HG03045 (cell line): ENCODE measurements around the gene GPR55.

Source experiments
- ATAC-seq: cut with Tn5 transposase; IDR thresholded peaks from one replicate; pipeline ENCODE4 v1.9.1; 2021; ENCODE audit warnings: mild to moderate bottlenecking, moderate library complexity; ENCODE audit not compliant: unreplicated experiment

Gene GPR55

DNA sequence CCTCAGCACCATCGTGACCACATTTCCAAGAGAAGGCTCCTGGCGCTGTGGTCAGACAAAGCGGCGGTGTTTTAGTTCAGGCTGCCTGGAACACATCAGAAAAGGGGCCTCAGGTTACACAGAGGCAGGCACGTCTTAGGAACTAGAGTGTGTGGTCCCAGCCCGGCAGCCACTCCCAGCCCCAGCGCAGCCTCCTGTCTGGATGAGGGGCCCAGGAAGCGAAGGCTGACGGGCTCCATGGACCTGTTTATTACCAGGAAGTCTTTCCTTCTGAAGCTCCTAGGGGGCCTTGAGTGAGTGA is 10.0 kb upstream of the GPR55 start:
- no peak for ATAC-seq

- no peak for ATAC-seq
These were observed 9.4 kb upstream of the GPR55 start for GRCh38 chr2:230934231-230935129.

DNA sequence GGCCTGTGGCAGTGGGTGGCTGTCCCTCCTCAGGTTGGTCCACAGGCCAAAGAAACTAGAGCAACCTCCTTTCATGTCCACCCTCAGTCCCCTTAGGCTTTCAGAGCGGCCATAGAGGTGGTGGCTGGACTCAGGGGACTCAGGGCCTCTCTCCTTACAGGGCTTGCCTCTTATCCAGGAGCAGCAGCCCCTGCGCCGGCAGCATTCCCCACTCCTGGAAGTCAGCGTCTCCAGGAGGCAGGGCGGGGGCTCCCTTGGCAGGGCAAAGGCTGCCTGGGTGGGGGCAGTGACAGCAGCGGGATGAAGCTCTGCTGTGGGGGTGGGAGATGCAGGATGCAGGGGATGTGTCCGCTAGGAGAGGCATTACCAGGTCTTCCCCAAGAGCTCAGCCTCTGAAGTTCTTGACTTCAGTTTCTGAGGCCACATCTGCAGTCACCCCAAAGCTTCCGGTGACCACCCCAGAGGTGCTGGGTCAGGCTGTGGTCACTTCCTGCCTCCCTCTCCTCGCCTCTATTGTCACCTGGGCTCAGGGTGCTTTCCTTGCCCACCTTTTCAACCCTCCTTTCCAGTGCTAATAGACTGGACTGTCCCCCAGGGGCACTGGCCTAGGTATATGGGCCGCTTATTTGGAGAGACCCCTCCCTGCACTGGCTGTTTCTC is 8.6 kb upstream of the GPR55 start:
- no peak for ATAC-seq

DNA sequence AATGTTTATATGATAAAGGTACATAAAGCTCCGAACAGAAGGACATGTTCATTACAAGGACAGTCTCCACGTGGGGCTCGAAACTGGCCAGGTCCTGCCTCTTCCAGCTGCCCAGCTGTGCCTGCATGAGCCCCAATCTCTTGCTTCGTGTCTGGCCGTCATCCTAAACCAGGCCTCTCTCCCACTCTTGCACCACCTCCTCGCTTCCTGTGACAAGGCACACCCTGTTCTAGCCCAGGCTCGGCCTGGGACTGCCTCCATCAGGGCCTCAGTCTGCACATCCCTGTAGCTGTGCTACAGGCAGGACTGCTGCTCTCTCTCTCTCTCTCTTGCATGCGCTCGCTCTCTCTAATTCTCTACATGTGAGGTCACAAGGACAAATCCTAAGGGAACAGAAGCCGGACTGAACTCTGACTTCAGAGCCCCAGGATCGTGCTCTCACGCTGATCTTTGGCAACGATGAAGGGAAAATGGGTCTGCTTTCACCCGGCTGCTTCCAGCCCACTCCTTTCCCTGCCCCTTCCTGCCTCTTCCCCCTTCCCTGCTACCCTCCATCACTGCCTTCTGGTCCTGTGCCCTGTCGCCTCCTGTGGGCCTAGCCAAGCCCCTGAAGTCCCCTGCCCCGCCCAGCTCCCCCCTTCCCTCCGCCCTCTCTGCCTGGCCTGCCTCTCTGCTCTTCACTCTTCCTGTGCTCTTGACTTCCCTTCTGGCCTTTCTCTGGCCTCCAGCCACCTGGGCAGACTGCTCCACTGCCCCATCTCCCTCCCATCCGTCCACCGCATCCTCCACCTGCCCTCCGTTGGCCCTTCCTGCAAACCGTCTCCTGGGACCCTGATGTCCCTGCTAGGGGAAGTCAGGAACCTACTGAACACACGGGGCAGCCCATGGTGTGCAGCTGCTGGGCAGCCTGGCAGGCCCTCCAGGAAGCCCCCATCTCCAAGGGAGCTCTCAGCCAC is 7.8 kb upstream of the GPR55 start:
- no peak for ATAC-seq

- no peak for ATAC-seq
These were observed 6.7 kb upstream of the GPR55 start for GRCh38 chr2:230931556-230932231.

GRCh38 chr2:230930928-230931555 is 6.0 kb upstream of the GPR55 start:
- no peak for ATAC-seq

- ATAC-seq, result no peak
These were observed 5.2 kb upstream of the GPR55 start for GRCh38 chr2:230930149-230930780.

DNA sequence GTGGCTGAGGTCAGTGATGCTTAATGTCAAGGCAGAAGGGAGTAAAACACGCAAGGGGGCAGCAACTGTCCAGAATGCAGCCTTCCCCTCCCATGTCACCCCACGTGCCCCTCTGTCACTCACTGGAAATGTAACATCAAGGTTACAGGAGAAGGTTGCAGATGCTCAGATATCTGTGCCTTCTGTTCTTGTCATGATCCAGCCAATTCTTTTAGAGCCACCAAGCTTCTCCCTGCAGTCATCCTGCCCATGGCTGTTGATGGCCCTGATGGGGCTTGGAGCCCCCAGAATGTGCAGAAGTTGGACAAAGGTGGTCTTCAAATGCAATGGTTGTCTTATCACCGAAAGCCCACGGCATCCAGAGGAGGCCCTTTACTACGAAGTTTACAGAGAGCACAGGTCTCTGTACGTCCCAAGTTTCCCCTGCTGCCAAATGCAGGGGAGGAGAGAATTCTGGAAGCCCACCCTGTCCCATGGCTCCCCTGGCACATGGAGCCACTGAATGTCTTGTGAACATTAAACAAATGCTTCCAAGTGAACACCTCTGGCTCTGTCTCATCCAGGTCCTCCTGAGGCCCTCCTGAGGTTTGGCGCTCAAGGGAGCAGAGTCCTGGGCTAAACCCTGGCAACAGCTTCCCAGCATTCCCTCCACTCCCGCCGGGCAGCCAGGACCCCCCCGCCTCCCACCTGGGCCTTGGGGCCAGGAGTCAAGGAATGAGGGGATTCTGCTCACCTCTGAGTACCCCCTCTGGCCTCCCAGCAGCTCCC is 4.5 kb upstream of the GPR55 start:
- ATAC-seq, result no peak

GRCh38 chr2:230928701-230929380 is 3.8 kb upstream of the GPR55 start:
- ATAC-seq, result no peak

DNA sequence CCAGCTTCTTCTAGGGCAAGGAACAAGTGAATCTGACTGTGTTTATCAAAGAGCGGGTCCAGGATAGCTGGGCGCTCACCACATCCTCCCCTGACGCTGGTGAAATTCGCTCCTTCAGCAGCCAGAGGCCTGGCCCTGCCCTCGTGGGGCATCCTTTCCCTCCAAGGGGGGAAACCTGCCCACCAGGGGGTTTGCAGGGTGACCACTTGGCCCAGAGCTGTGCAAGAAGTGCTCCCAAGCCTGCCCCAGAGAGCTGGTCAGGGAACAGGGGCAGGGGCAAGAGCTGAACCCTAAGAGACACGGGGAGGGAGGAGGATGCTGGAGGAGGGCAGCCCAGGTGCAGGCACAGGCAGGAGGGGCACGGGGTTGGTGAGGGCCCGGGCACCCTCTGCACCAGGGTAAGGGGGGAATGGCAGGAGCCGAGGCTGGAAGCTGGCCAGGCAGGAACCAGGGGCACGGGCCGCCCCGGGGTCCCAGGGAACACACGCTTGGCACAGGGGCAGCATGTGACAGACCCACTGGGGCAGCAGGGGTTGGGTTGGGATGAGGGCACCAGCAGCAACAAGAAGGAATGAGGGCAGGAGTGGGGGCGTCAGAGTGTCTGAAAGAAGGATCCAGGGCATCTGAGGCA is 2.8 kb upstream of the GPR55 start:
- no peak for ATAC-seq

DNA sequence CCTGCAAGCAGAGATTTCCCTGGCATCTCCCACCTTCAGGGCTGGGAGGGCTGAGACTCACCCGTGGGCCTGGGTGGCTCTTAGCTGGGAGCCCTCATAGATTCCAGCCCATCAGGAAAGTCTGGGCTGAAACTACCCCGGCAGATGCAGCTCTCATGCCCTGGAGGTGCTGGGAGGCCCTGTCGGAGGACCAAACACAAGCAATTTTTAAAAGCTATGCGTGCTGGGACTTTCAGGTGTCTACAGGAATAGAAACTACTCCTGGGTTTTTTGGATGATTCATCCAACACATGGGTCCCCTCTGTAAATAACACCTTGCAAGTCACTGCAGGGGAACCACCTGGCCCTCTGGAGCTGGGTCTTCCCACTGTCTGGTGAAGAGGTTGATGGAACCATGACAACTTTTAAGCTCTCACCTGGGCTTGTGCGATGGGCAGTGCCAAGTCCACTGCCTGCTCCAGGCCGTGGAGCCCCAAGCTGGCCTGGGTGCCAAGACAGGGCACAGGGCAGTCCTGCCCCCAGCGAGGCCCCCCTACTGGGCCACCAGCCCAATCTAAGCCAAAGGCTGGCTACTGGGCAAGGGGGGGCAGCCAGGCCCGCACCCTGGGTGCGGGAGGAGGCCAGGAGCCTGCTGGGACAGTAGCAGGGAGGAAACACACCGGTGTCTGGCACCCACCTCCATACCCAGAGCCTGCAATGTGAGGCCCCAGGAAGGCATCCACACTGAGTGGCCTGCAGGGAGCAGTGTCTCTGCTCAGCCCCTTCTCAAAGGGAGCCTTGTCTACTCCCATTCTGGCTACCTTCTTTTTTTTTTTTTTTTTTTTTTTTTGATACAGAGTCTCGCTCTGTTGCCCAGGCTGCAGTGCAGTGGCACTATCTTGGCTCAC is 1.1 kb upstream of the GPR55 start:
- peak; percentile 35 for ATAC-seq

DNA sequence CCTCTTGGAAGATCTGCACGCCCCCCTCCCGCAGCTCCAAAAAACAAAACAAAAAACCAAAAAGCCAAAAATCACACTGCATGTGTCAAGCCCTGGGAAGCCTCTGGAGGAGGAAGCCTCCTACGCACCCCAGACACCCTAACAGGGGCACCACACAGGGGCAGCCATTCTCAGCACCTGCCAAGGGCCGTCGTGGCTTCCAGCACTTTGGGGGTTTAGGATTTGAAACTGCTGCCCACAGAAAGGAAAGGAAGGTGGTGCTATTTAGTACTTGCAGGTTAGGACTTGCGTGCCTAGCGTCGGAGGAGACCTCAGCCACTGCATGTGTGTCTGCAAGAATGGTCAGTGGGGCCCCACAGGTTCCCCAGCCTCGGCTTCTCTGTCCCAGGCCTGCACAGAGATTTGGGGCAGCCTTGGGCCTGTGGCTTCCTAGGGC is 419 bp upstream of the GPR55 start:
- ATAC-seq, result peak; percentile 31

DNA sequence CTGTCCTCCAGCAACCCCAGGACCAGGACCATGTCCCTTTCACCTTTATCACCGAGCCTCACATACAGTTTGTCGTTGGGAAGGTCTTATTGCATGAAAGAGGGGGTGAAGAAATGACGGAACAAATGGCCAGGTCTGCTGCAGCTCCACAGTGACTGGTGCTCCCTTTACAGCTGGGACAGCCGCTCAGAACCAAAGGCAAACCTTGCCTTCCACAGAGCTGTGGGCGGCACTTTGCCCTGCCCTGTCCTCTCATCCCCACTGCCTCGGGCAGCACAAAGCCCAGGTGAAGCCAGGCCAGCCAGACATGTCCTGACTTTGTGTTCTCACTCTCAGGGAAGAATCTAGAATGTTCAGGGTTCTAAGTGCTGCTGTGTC is 961 bp downstream of the GPR55 start:
- ATAC-seq, result peak; percentile 0

DNA sequence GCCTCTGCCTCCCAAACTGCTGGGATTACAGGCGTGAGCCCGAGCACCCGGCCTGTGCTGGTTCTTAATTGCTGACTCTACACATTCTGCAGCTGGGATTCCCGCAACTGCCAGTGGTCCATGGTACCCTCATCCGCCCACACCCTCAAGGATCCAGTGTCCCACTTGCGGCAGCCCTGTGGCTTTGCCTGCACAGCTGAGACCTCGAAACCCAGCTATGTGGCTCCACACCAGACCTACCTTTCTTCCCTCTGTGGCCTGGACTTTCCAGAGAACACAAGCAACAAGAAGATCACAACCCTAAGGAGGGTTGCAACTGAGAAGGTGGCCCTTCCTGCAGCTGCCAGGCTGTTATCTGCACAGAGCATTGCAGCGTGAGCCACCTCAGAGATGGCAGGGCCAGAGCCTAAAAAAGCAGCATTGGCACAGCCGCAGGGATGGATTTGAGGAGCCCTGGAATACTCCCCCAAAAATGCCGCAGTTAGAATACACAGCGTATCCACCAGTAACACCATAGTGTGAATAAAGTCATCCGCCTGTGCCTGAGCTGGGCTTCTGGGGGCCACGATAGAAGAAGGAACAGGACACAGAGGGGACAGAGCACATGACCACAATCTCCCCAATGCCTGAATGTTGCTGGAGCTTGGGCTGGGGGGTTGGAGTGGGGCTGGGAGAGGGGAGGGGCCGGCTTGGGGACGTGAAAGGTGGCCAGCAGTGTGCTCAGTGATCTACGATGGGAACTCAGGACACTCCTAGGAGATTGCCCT is 1.9 kb downstream of the GPR55 start:
- no peak for ATAC-seq

- no peak for ATAC-seq
These were observed 3.0 kb downstream of the GPR55 start for GRCh38 chr2:230921806-230922595.

DNA sequence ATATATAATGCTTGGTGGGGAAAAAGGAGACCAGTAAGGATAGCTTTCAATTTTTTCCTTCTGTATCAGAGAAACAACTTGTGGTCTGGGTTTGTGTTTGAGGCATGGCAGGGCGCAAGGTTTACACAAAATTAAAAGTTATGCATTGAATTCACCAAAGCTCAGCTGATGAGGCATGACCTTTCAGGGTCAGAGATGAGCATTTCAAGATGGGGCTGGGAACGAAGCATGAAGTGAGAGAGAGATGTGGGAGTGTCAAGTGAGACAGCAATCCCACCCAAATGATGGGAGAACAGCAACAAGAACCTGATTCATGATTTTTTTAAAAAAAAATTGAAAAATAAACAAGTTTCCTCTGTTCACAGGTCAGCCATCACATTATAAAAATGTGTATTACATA is 4.9 kb downstream of the GPR55 start:
- ATAC-seq, result no peak
